ENCODE results near the gene DHRS4L2. TPM values are rescaled to one million over a fixed set of nuclear protein-coding genes. Genes with fewer than 3 reads are reported as not detected.
"Not testable (repeated sequence)": the region's sequence is repeated elsewhere in the genome, so short reads cannot be mapped to it uniquely, and the experiment has no call there.

DHRS4L2 gene
- total RNA-seq, 1 donor from 2014 or later, result 15.7 TPM

- TF ChIP-seq CTCF (IDR thresholded peaks at IDR 0.05; ENCODE audit: borderline replicate concordance), result no peak
- no peak for DNase-seq
- intact Hi-C loops (cut with micrococcal nuclease), result no loop called here
- Histone ChIP-seq H3K27ac (replicated peaks) (no peak overlapping the region), H3K4me1 (peaks cover 29% of the 10 kb centered on the region), H3K9me3 (replicated peaks) (peaks cover 3% of the 10 kb centered on the region), H3K4me3 (no peak overlapping the region), H3K36me3 (peaks cover under 1% of the 10 kb centered on the region), H3K27me3 (ENCODE audit: low read depth) (no peaks in the 10 kb centered on the region)
These were observed 38.2 kb upstream of the DHRS4L2 start for GRCh38 chr14:23950411-23951135.

- H3K4me1 ChIP-seq, result peaks cover 29% of the 10 kb centered on the region
- H3K9me3 ChIP-seq (replicated peaks); H3K4me3 ChIP-seq; H3K27me3 ChIP-seq (ENCODE audit: low read depth); DNase-seq; H3K27ac ChIP-seq (replicated peaks); intact Hi-C loops (cut with micrococcal nuclease); H3K36me3 ChIP-seq: not testable (repeated sequence)
These were observed 37.6 kb upstream of the DHRS4L2 start for GRCh38 chr14:23951136-23951466.

- Histone ChIP-seq H3K27ac (replicated peaks) (no peak overlapping the region), H3K36me3 (peaks cover 7% of the 10 kb centered on the region), H3K4me1 (peaks cover 29% of the 10 kb centered on the region), H3K4me3 (no peak overlapping the region), H3K9me3 (replicated peaks) (peaks cover 3% of the 10 kb centered on the region), H3K27me3 (ENCODE audit: low read depth) (no peaks in the 10 kb centered on the region)
- DNase-seq, result no peak
- TF ChIP-seq CTCF (IDR thresholded peaks at IDR 0.05; ENCODE audit: borderline replicate concordance), result no peak
- intact Hi-C loops (cut with micrococcal nuclease), result no loop called here
These were observed 37.0 kb upstream of the DHRS4L2 start for GRCh38 chr14:23951590-23952201.

GRCh38 chr14:23953116-23953463 lies 35.6 kb upstream of the DHRS4L2 start:
- intact Hi-C loops (cut with micrococcal nuclease); H3K36me3 ChIP-seq; H3K9me3 ChIP-seq (replicated peaks); H3K27me3 ChIP-seq (ENCODE audit: low read depth); DNase-seq: not testable (repeated sequence)
- peak overlapping the region; percentile 93 for H3K27ac ChIP-seq (replicated peaks)
- H3K4me1 ChIP-seq, result peaks cover 29% of the 10 kb centered on the region
- peak overlapping the region; percentile 96 for H3K4me3 ChIP-seq

GRCh38 chr14:23953464-23954278 lies 35.1 kb upstream of the DHRS4L2 start, which contains the start of gene DHRS4:
DHRS4 (plus strand) TSS chr14:23953770; CDS start chr14:23953789, 19 bp downstream.
- intact Hi-C loops (cut with micrococcal nuclease), result no loop called here
- Histone ChIP-seq H3K27ac (replicated peaks) (peak within 1 kb of the TSS; percentile 93), H3K4me3 (peak within 1 kb of the TSS; percentile 96), H3K9me3 (replicated peaks) (peaks cover 3% of the 10 kb centered on the region), H3K36me3 (peaks cover 7% of the 10 kb centered on the region), H3K27me3 (ENCODE audit: low read depth) (no peaks in the 10 kb centered on the region), H3K4me1 (peaks cover 29% of the 10 kb centered on the region)
- peak; percentile 88 for TF ChIP-seq CTCF (IDR thresholded peaks at IDR 0.05; ENCODE audit: borderline replicate concordance)
- peak; percentile 80 for DNase-seq

GRCh38 chr14:23954279-23954614 lies 34.5 kb upstream of the DHRS4L2 start:
- H3K9me3 ChIP-seq (replicated peaks); H3K27me3 ChIP-seq (ENCODE audit: low read depth); DNase-seq; H3K36me3 ChIP-seq; intact Hi-C loops (cut with micrococcal nuclease): not testable (repeated sequence)
- peak overlapping the region; percentile 93 for H3K27ac ChIP-seq (replicated peaks)
- H3K4me1 ChIP-seq, result peaks cover 29% of the 10 kb centered on the region
- H3K4me3 ChIP-seq, result peak overlapping the region; percentile 96

- DNase-seq; intact Hi-C loops (cut with micrococcal nuclease); H3K27ac ChIP-seq (replicated peaks); H3K9me3 ChIP-seq (replicated peaks); H3K4me3 ChIP-seq; H3K27me3 ChIP-seq (ENCODE audit: low read depth); H3K36me3 ChIP-seq: not testable (repeated sequence)
- peaks cover 29% of the 10 kb centered on the region for H3K4me1 ChIP-seq
These were observed 33.8 kb upstream of the DHRS4L2 start for GRCh38 chr14:23954965-23955364.

- H3K9me3 ChIP-seq (replicated peaks); H3K27ac ChIP-seq (replicated peaks); H3K36me3 ChIP-seq; H3K27me3 ChIP-seq (ENCODE audit: low read depth); intact Hi-C loops (cut with micrococcal nuclease); H3K4me3 ChIP-seq; DNase-seq: not testable (repeated sequence)
- peaks cover 29% of the 10 kb centered on the region for H3K4me1 ChIP-seq
These were observed 32.9 kb upstream of the DHRS4L2 start for GRCh38 chr14:23955811-23956210.

- H3K9me3 ChIP-seq (replicated peaks); H3K36me3 ChIP-seq; intact Hi-C loops (cut with micrococcal nuclease); H3K27me3 ChIP-seq (ENCODE audit: low read depth); DNase-seq; H3K27ac ChIP-seq (replicated peaks); H3K4me3 ChIP-seq: not testable (repeated sequence)
- H3K4me1 ChIP-seq, result peaks cover 19% of the 10 kb centered on the region
These were observed 30.7 kb upstream of the DHRS4L2 start for GRCh38 chr14:23957913-23958569.

GRCh38 chr14:23960899-23961298 lies 27.8 kb upstream of the DHRS4L2 start:
- H3K4me1 ChIP-seq; H3K27ac ChIP-seq (replicated peaks); H3K4me3 ChIP-seq; H3K9me3 ChIP-seq (replicated peaks); DNase-seq; H3K36me3 ChIP-seq; H3K27me3 ChIP-seq (ENCODE audit: low read depth); intact Hi-C loops (cut with micrococcal nuclease): not testable (repeated sequence)

All from left ventricle myocardium inferior (tissue), 1 donor.